GM12874 (cell line): ENCODE measurements around the gene IDI2.

Source experiments
- CTCF ChIP-seq: IDR thresholded peaks from 2 replicates; pipeline ENCODE4 v1.5.1; 2011; ENCODE audit warnings: low read depth, mild to moderate bottlenecking, control low read depth, low read length, moderate library complexity; ENCODE audit not compliant: insufficient read depth

Gene IDI2

GRCh38 chr10:974038-974784, 51.4 kb downstream of the IDI2 start:
- TF ChIP-seq CTCF = no peak

GRCh38 chr10:972763-973162, 52.9 kb downstream of the IDI2 start:
- no peak for TF ChIP-seq CTCF

GRCh38 chr10:971613-972012, 54.0 kb downstream of the IDI2 start:
- TF ChIP-seq CTCF = no peak

- TF ChIP-seq CTCF = no peak
Measured at GRCh38 chr10:971150-971542, 54.5 kb downstream of the IDI2 start.

GRCh38 chr10:970311-971149, 55.1 kb downstream of the IDI2 start:
- TF ChIP-seq CTCF = no peak

- no peak for TF ChIP-seq CTCF
Measured at GRCh38 chr10:969473-970150, 56.0 kb downstream of the IDI2 start.
